MG63 (cell line): ENCODE measurements around the gene ATXN7. TPM values are rescaled to one million over a fixed set of nuclear protein-coding genes. Genes with fewer than 3 reads are reported as not detected.
A peak's percentile ranks its signal among the peaks of the same experiment; 100 is the strongest.

Experiments
- DNase-seq: peaks from one replicate; pipeline ENCODE4 v3.0.0-alpha.2; 2020
- H3K27me3 ChIP-seq: fragments of 250-450 bp; sonication (Bioruptor Pico); 2 replicates; pipeline ENCODE4 v1.5.1; 2020; ENCODE audit warnings: mild to moderate bottlenecking, moderate library complexity
- H3K36me3 ChIP-seq: fragments of 250-450 bp; sonication (Bioruptor Pico); 2 replicates; pipeline ENCODE4 v1.5.1; 2020; ENCODE audit warnings: mild to moderate bottlenecking, moderate library complexity
- H3K4me3 ChIP-seq: fragments of 250-450 bp; sonication (Bioruptor Pico); 2 replicates; pipeline ENCODE4 v1.5.1; 2020; ENCODE audit warnings: mild to moderate bottlenecking, moderate library complexity
- H3K9me3 ChIP-seq: fragments of 250-450 bp; sonication (Bioruptor Pico); 2 replicates; pipeline ENCODE4 v1.5.1; 2020; ENCODE audit warnings: mild to moderate bottlenecking, moderate library complexity
- total RNA-seq: library from RNA; depleted of rRNA; stranded (reverse); fragments of >200 nt; shearing (Covaris generic); gene quantifications from 2 replicates; pipeline ENCODE4 v1.2.3, GENCODE V29; 2014; ENCODE audit warnings: low replicate concordance

Gene ATXN7
- total RNA-seq, 1 experiment from 2014 or later: 6.0 TPM

- no peaks in the 10 kb centered on the region for H3K27me3 ChIP-seq
- H3K4me3 ChIP-seq: no peak overlapping the region
- H3K9me3 ChIP-seq: no peaks in the 10 kb centered on the region
- H3K36me3 ChIP-seq: no peaks in the 10 kb centered on the region
- DNase-seq: no peak
These were observed 23.2 kb downstream of the ATXN7 start for GRCh38 chr3:63886858-63887257.

- no peak for DNase-seq
- H3K27me3 ChIP-seq: no peaks in the 10 kb centered on the region
- H3K36me3 ChIP-seq: no peaks in the 10 kb centered on the region
- no peaks in the 10 kb centered on the region for H3K9me3 ChIP-seq
- no peak overlapping the region for H3K4me3 ChIP-seq
These were observed 27.9 kb downstream of the ATXN7 start for GRCh38 chr3:63891518-63891917.

- H3K4me3 ChIP-seq: no peak overlapping the region
- no peak for DNase-seq
- no peaks in the 10 kb centered on the region for H3K36me3 ChIP-seq
- no peaks in the 10 kb centered on the region for H3K9me3 ChIP-seq
- H3K27me3 ChIP-seq: no peaks in the 10 kb centered on the region
These were observed 29.2 kb downstream of the ATXN7 start for GRCh38 chr3:63892773-63893352.

- no peak overlapping the region for H3K4me3 ChIP-seq
These were observed 31.9 kb downstream of the ATXN7 start for GRCh38 chr3:63895422-63896189.

GRCh38 chr3:63896332-63897030, 32.8 kb downstream of the ATXN7 start:
- Histone ChIP-seq H3K9me3 (no peaks in the 10 kb centered on the region), H3K4me3 (no peak overlapping the region), H3K36me3 (peaks cover 4% of the 10 kb centered on the region), H3K27me3 (no peaks in the 10 kb centered on the region)
- DNase-seq: no peak

More at GRCh38 chr3:63895422-63896189, 31.9 kb downstream of the ATXN7 start:
- Histone ChIP-seq H3K9me3 (no peaks in the 10 kb centered on the region), H3K27me3 (no peaks in the 10 kb centered on the region), H3K36me3 (peaks cover 4% of the 10 kb centered on the region)
- DNase-seq: no peak

- no peak overlapping the region for H3K4me3 ChIP-seq
These were observed 36.3 kb downstream of the ATXN7 start for GRCh38 chr3:63900010-63900409.

GRCh38 chr3:63900459-63900858, 36.8 kb downstream of the ATXN7 start:
- Histone ChIP-seq H3K27me3 (no peaks in the 10 kb centered on the region), H3K9me3 (no peaks in the 10 kb centered on the region), H3K36me3 (peaks cover 4% of the 10 kb centered on the region), H3K4me3 (no peak overlapping the region)
- DNase-seq: no peak

More at GRCh38 chr3:63900010-63900409, 36.3 kb downstream of the ATXN7 start:
- Histone ChIP-seq H3K27me3 (no peaks in the 10 kb centered on the region), H3K9me3 (no peaks in the 10 kb centered on the region), H3K36me3 (peaks cover 4% of the 10 kb centered on the region)
- DNase-seq: no peak

GRCh38 chr3:63905731-63906620, 42.3 kb downstream of the ATXN7 start:
- H3K4me3 ChIP-seq: no peak overlapping the region
- H3K27me3 ChIP-seq: no peaks in the 10 kb centered on the region
- no peaks in the 10 kb centered on the region for H3K9me3 ChIP-seq
- no peaks in the 10 kb centered on the region for H3K36me3 ChIP-seq
- no peak for DNase-seq

GRCh38 chr3:63908081-63908736, 44.5 kb downstream of the ATXN7 start:
- no peak overlapping the region for H3K4me3 ChIP-seq
- H3K36me3 ChIP-seq: no peaks in the 10 kb centered on the region
- DNase-seq: no peak
- no peaks in the 10 kb centered on the region for H3K9me3 ChIP-seq
- H3K27me3 ChIP-seq: no peaks in the 10 kb centered on the region

GRCh38 chr3:63908776-63909175, 45.1 kb downstream of the ATXN7 start:
- no peaks in the 10 kb centered on the region for H3K9me3 ChIP-seq
- DNase-seq: no peak
- H3K36me3 ChIP-seq: no peaks in the 10 kb centered on the region
- H3K4me3 ChIP-seq: no peak overlapping the region
- H3K27me3 ChIP-seq: no peaks in the 10 kb centered on the region

- no peak overlapping the region for H3K4me3 ChIP-seq
- no peaks in the 10 kb centered on the region for H3K27me3 ChIP-seq
- H3K36me3 ChIP-seq: 0 out of 2 replicates have a peak, but pooled peaks cover 3% of the 10 kb centered on the region
- no peak for DNase-seq
- H3K9me3 ChIP-seq: no peaks in the 10 kb centered on the region
These were observed 45.8 kb downstream of the ATXN7 start for GRCh38 chr3:63909431-63909830.

- no peaks in the 10 kb centered on the region for H3K27me3 ChIP-seq
- H3K4me3 ChIP-seq: no peak overlapping the region
- H3K9me3 ChIP-seq: no peaks in the 10 kb centered on the region
- DNase-seq: no peak
- H3K36me3 ChIP-seq: 0 out of 2 replicates have a peak, but pooled peaks cover 3% of the 10 kb centered on the region
These were observed 46.3 kb downstream of the ATXN7 start for GRCh38 chr3:63910001-63910400.

- DNase-seq: no peak
- H3K36me3 ChIP-seq: peaks cover 5% of the 10 kb centered on the region; the same call in 1 of the 2 replicates
- H3K27me3 ChIP-seq: no peaks in the 10 kb centered on the region
- peak overlapping the region; percentile 63 for H3K4me3 ChIP-seq
- no peaks in the 10 kb centered on the region for H3K9me3 ChIP-seq
These were observed 47.2 kb downstream of the ATXN7 start for GRCh38 chr3:63910891-63911290.

- Histone ChIP-seq H3K36me3 (peaks cover 11% of the 10 kb centered on the region; the same call in 1 of the 2 replicates), H3K4me3 (peak overlapping the region; percentile 63), H3K9me3 (no peaks in the 10 kb centered on the region), H3K27me3 (no peaks in the 10 kb centered on the region)
- DNase-seq: no peak
These were observed 47.8 kb downstream of the ATXN7 start for GRCh38 chr3:63911509-63911872.

- peaks cover 13% of the 10 kb centered on the region for H3K36me3 ChIP-seq
- no peaks in the 10 kb centered on the region for H3K9me3 ChIP-seq
- H3K27me3 ChIP-seq: no peaks in the 10 kb centered on the region
- DNase-seq: peak; percentile 85
- peak within 1 kb of the TSS; percentile 63 for H3K4me3 ChIP-seq
These were observed 48.5 kb downstream of the ATXN7 start, which contains the start of gene SCAANT1 for GRCh38 chr3:63911873-63912767. Gene SCAANT1 (minus strand): TSS chr3:63912383.
